HG03432 (cell line): ENCODE results near the gene LCE3E.
"Not testable (repeated sequence)": the region's sequence is repeated elsewhere in the genome, so short reads cannot be mapped to it uniquely, and the experiment has no call there.

Experiments
- ATAC-seq: cut with Tn5 transposase; IDR thresholded peaks from one replicate; pipeline ENCODE4 v1.9.1; 2021; ENCODE audit warnings: mild to moderate bottlenecking, moderate library complexity; ENCODE audit not compliant: unreplicated experiment

The LCE3E gene

GRCh38 chr1:152566681-152567080 is at the start of gene LCE3E:
LCE3E (minus strand) TSS chr1:152566780; CDS start chr1:152566208, 572 bp downstream.
- ATAC-seq: no peak

DNA sequence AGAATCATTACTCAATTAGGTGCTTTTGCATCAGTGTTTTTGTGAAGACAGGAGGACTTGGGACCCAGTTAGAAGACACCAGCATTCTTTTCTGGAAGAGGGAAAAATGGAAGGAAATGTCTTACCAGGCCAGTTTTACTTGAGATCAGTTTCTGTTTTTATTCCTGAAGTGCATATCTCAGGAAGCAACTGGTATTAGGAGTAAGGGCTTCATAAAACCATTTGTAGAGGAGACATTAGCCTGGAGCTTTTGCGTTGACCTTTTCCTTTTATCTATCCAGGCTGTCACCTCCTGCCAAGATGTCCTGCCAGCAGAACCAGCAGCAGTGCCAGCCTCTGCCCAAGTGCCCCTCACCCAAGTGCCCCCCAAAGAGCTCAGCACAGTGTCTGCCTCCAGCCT is 46.9 kb upstream of the LCE3E start, which contains the start of gene LCE3B:
LCE3B (plus strand) TSS at position 301 of the 400 bp plus-strand sequence; CDS start at position 301, 0 bp downstream.
- no peak for ATAC-seq

GRCh38 chr1:152599934-152600333 is 33.4 kb upstream of the LCE3E start, which contains the start of gene LCE3C:
LCE3C (plus strand) TSS chr1:152600234; CDS start chr1:152600732, 498 bp downstream.
- no peak for ATAC-seq

GRCh38 chr1:152596986-152597385 is 30.4 kb upstream of the LCE3E start:
- ATAC-seq: no peak

GRCh38 chr1:152585586-152585985 is 19.0 kb upstream of the LCE3E start:
- no peak for ATAC-seq

- no peak for ATAC-seq
Measured at GRCh38 chr1:152582647-152583046, 16.1 kb upstream of the LCE3E start.

DNA sequence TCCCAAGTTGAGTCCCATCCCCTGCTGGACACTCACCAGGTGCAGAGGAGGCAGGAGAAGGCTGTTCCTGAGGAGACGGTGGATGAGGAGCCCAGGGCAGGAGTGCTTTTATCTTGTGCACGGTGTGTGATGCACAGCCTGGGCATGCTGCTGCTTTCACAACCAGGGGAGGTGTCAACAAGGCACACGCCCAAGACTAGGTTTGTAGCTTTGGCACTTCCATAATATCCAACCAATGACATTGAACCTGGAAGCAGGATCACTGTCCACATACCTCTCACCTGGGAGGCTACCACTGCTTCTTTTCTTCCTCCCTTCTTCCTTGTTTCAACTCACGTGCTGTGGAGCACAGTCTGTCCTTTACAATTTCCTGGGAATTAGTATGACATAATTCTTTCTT is 13.9 kb upstream of the LCE3E start, which contains the start of gene LCE3D:
LCE3D (minus strand) TSS at position 84 of the 400 bp plus-strand sequence. CDS start 580 bp downstream, outside the sequence.
- ATAC-seq: no peak

DNA sequence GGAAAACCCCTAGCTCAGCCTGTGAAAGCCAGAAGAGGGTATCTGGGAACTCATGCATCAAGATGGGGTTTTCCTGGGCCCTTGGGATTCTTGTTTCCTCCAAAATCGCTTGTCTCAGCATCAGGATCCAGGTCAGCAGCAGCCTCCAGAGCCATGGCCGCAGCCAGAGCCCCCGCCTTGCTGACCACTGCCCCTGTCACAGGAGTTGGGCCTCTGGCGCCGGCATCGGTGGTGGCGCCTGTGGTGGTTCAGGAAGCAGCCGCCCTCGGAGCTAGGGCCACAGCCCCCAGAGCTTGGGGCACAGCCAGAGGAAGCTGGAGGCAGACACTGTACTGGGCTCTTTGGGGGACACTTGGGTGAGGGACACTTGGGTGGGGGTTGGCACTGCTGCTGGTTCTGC is 12.9 kb upstream of the LCE3E start:
- ATAC-seq: not testable (repeated sequence)

DNA sequence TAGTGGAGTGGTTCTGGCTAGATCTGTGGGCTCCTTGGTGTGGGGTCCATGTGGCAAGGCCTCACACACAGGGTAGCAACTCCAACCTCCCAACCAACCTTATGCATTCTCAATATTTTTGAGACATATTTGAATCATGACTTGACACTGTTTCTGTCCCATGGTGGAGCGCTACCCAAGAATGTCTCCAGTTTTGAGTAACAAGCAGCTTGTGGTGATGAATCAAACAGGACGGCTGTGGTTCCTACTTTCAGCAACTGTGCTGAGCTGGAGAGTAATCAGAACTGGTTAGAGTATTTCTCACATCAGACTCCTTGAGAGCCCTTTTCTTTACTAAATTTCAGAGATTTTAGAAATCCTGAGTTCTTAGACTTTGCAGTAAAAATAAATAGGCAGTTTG is 10.6 kb upstream of the LCE3E start:
- ATAC-seq: peak; percentile 50

- ATAC-seq: no peak
Measured at GRCh38 chr1:152565535-152566215, 905 bp downstream of the LCE3E start.

DNA sequence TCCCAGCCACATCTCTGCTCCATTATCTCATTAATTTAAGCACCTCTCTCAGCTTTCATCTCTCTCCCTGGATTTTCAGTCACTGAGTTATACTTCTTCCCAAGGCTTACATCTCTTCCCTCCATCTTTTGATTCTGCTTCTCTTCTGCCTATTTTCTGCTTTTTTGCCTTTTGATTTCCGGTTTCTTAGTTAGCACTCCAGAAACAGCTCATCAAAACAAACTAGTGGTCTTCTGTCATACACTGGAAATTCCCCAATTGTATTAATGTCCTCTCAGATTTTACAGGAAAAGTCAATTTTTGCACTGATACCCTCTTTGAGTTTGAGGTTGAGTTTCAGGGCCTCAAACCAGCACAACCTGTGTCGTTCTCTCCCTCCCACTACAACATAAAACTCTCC is 1.5 kb downstream of the LCE3E start:
- no peak for ATAC-seq

GRCh38 chr1:152548358-152548757 is 18.2 kb downstream of the LCE3E start:
- not testable (repeated sequence) for ATAC-seq

DNA sequence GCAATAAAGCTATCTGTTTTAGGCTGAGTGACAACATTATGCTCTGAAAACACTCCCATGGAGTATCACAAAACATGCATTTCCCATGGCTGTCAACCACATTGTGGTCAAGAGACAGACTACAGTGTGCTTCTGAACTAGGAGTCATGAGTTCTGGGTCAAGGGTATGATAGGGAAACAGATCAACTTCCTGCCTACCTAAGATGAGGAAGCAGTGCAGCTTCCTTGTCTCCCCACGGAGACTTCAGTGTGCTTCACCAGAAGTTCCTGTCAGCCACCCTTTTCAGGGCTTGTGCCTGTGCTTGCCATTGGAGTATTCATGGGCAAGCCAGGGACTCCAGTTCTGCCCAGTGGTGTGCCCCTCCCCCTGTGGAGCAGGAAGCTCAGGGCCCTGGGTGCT is 19.9 kb downstream of the LCE3E start:
- no peak for ATAC-seq

DNA sequence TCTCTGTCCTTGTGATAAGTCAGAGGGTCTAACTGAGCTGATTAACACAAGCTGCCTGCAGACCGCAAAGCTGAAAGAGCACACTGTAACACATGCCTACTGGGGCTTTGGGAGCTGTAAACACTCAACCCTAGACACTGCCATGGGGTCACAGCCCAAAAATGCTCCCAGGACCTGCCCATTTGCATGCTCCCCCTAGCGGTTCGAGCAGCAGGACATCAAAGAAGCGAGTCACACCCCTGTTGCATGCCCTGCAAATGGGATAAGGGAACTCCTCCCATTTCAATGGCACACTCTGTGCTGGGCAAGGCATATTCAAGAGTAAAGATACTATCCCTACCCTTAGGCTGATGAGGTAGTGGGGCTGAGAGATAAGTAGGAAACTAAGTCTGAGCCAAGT is 22.8 kb downstream of the LCE3E start:
- ATAC-seq: no peak

- ATAC-seq: no peak
Measured at GRCh38 chr1:152539901-152540300, 26.7 kb downstream of the LCE3E start.

DNA sequence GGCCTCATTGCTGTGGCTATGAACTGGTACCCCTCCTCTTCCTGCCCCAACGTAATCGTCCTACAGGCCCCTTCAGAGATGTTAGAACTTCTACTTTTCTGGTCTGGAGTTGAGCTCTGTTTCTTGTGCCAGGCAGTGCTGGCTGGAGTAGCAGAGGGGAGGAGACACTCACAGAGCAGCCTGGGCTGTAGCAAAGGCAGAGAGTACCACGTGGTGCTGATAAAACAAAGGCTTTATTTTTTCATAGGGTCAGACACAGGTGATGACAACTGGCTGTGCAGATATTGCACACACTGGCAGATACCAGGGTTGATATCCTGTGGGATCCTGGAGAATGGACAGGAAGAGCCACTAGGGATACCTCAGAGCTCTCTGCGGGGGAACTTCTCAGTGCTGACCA is 29.1 kb downstream of the LCE3E start:
- ATAC-seq: no peak

- ATAC-seq: no peak
Measured at GRCh38 chr1:152535774-152536173, 30.8 kb downstream of the LCE3E start.

DNA sequence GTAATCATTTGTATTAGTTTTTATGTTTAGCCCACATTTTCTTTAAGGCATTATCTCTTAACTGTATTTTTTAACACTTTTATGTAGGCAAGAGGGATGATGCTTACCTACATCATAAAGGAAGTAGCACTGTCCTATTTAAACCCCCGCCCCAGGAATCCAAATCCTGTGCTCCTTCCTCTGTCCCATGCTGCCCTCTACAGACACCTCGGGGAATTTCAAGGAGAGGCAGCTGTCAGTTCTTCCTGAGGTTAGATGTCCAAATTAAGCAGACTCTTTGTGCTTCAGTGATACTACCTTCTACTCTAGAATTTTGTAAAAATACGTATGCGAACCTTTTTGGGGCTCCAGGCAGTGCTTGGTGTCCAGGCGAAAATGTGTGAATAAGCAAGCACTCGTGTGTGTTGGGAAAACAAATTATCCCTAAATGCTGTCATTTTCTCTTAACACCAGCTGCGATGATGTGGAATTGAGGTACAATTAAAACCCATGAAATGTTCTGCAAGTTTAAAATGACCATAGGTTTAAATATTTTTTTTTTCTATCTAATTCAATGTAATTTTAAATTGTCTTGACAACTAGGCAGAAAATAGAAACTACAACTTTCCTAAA is 33.1 kb downstream of the LCE3E start:
- no peak for ATAC-seq

GRCh38 chr1:152525080-152525641 is 41.4 kb downstream of the LCE3E start:
- ATAC-seq: no peak

DNA sequence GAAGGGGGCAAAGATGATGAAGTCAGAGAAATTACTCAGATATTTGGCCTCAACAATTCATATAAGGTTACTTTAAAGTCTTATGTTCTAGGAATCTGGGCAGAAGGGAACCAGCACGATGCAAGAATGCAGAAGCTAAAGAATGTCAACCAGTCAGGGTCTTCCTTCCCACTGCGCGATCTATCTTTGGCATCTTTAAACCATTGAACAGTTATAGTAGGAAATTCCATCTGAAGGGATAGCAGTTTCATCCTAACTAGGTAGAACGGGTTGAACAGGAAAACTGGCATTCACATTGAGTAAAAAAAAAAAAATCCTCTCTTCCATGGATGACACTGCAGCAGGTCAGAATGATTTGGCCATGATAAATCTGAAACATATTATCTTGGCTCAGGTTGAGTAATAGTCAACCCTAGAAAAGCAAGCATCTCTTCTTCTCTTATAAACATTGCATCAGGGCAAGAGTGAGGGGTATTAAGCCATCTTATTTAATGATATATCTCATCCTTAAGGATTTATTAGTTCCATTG is 46.0 kb downstream of the LCE3E start:
- ATAC-seq: no peak

GRCh38 chr1:152519851-152520250 is 46.7 kb downstream of the LCE3E start:
- ATAC-seq: no peak
